IMR-90 (cell line): ENCODE results near the gene LRP1B.

Experiments used
- BHLHE40 ChIP-seq: fragments of 150-350 bp; IDR thresholded peaks from 2 replicates; pipeline ENCODE4 v1.6.1; 2016; ENCODE audit warnings: mild to moderate bottlenecking, low read depth, low read length
- CEBPB ChIP-seq: IDR thresholded peaks from 2 replicates; pipeline ENCODE4 v1.6.1; 2012; ENCODE audit warnings: low read depth, low read length, improper control_type of control experiment
- FOS ChIP-seq: fragments of 150-350 bp; IDR thresholded peaks from 2 replicates; pipeline ENCODE4 v1.6.1; 2016; ENCODE audit warnings: low read depth, low read length
- MAFK ChIP-seq: IDR thresholded peaks from 2 replicates; pipeline ENCODE4 v1.6.1; 2012; ENCODE audit warnings: low read depth, low read length, improper control_type of control experiment
- MAZ ChIP-seq: IDR thresholded peaks from 2 replicates; pipeline ENCODE4 v1.6.1; 2012; ENCODE audit warnings: low read depth, mild to moderate bottlenecking, low read length, improper control_type of control experiment, moderate library complexity, borderline replicate concordance
- MXI1 ChIP-seq: IDR thresholded peaks from 2 replicates; pipeline ENCODE4 v1.6.1; 2012; ENCODE audit warnings: low read depth, mild to moderate bottlenecking, low read length, moderate library complexity, borderline replicate concordance
- POLR2A ChIP-seq: IDR thresholded peaks from 2 replicates; pipeline ENCODE4 v1.6.1; 2012; ENCODE audit warnings: mild to moderate bottlenecking, low read depth, low read length
- RAD21 ChIP-seq: IDR thresholded peaks from 2 replicates; pipeline ENCODE4 v1.6.1; 2012; ENCODE audit warnings: low read length, improper control_type of control experiment
- RCOR1 ChIP-seq: IDR thresholded peaks from 2 replicates; pipeline ENCODE4 v1.6.1; 2012; ENCODE audit warnings: mild to moderate bottlenecking, low read length, improper control_type of control experiment; ENCODE audit not compliant: insufficient replicate concordance
- RFX5 ChIP-seq: IDR thresholded peaks from 2 replicates; pipeline ENCODE4 v1.8.0; 2012; ENCODE audit warnings: low read depth, mild to moderate bottlenecking, low read length, moderate library complexity
- SMC3 ChIP-seq: fragments of 150-350 bp; IDR thresholded peaks from 2 replicates; pipeline ENCODE4 v1.6.1; 2016; ENCODE audit warnings: low read depth, mild to moderate bottlenecking, antibody characterized with exemption, low read length, moderate library complexity
- TF ChIP-seq, protein P1 (sequence below): conservative IDR thresholded peaks from 2 replicates; pipeline ENCODE4 v1.5.1; 2012; ENCODE audit warnings: mild to moderate bottlenecking, low read depth, low read length, improper control_type of control experiment
- TF ChIP-seq, protein P2 (sequence below): fragments of 150-350 bp; IDR thresholded peaks from 2 replicates; pipeline ENCODE4 v1.6.1; 2017; ENCODE audit warnings: mild to moderate bottlenecking, antibody characterized with exemption, low read length, low read depth

DNA sequence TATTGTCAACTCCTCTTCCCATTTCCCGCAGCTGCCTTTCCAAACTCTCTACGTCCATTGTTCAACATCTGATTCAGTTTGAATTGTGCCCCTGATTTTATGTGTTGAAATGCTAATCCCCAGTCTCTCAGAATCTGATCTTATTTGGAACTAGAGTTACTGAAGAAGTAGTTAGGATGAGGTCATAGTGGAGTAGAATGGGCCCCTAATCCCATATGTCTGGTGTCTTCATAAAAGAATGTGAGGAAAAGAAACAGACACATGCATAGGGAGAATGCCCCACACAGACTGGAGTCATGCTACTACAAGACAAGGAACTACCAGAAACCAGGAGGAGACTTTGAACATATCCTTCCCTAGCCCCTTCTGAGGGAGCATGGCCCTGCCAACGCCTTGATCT lies 99.2 kb downstream of the LRP1B start:
- TF ChIP-seq, protein P1, sequence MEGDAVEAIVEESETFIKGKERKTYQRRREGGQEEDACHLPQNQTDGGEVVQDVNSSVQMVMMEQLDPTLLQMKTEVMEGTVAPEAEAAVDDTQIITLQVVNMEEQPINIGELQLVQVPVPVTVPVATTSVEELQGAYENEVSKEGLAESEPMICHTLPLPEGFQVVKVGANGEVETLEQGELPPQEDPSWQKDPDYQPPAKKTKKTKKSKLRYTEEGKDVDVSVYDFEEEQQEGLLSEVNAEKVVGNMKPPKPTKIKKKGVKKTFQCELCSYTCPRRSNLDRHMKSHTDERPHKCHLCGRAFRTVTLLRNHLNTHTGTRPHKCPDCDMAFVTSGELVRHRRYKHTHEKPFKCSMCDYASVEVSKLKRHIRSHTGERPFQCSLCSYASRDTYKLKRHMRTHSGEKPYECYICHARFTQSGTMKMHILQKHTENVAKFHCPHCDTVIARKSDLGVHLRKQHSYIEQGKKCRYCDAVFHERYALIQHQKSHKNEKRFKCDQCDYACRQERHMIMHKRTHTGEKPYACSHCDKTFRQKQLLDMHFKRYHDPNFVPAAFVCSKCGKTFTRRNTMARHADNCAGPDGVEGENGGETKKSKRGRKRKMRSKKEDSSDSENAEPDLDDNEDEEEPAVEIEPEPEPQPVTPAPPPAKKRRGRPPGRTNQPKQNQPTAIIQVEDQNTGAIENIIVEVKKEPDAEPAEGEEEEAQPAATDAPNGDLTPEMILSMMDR = no peak
- TF ChIP-seq RAD21 (no peak), SMC3 (no peak), MXI1 (no peak), POLR2A (no peak), FOS (no peak), MAZ (no peak), RFX5 (no peak), MAFK (no peak), RCOR1 (no peak), BHLHE40 (no peak), CEBPB (no peak)
- TF ChIP-seq, protein P2, sequence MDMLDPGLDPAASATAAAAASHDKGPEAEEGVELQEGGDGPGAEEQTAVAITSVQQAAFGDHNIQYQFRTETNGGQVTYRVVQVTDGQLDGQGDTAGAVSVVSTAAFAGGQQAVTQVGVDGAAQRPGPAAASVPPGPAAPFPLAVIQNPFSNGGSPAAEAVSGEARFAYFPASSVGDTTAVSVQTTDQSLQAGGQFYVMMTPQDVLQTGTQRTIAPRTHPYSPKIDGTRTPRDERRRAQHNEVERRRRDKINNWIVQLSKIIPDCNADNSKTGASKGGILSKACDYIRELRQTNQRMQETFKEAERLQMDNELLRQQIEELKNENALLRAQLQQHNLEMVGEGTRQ = no peak
